ENCODE measurements around the gene PAXIP1.

Gene PAXIP1

DNA sequence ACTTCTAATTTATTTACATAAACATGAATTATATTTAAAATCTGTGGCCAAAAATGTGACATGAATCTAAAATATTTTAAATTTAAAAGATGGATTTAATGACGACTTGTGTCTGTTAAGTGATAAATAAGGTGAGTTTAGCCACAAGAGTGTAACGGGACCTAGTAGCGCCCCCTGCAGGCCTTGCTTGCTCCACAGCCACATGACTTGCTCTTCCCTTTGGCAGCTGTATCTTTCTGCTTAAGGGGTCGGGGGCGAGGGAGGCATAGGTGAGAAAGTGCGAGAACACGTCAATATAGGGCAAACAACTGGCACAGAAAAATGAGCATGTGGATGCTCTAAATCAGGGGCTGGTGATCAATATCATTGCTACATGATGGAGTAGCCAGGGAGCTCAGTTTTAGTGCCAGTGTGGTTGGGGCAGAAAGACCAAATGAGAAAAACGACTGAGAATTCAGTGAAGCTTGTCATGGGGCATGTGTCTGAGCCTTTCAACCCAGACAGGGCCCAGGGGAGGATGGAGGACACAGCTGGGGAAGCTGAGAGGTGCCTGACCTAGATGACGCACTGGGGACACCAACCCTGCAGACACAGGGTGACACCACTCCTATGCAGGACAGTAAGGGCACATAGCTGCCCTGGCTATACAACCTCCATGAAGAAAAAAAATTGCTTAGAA, 49.8 kb downstream of the PAXIP1 start:
- no peak overlapping the region for H3K4me3 ChIP-seq (ENCODE audit: low read depth, low read length)
- peaks cover 73% of the 10 kb centered on the region for H3K36me3 ChIP-seq
- H3K27ac ChIP-seq = no peak overlapping the region
- TF ChIP-seq, protein P1, sequence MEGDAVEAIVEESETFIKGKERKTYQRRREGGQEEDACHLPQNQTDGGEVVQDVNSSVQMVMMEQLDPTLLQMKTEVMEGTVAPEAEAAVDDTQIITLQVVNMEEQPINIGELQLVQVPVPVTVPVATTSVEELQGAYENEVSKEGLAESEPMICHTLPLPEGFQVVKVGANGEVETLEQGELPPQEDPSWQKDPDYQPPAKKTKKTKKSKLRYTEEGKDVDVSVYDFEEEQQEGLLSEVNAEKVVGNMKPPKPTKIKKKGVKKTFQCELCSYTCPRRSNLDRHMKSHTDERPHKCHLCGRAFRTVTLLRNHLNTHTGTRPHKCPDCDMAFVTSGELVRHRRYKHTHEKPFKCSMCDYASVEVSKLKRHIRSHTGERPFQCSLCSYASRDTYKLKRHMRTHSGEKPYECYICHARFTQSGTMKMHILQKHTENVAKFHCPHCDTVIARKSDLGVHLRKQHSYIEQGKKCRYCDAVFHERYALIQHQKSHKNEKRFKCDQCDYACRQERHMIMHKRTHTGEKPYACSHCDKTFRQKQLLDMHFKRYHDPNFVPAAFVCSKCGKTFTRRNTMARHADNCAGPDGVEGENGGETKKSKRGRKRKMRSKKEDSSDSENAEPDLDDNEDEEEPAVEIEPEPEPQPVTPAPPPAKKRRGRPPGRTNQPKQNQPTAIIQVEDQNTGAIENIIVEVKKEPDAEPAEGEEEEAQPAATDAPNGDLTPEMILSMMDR (IDR thresholded peaks at IDR 0.05; ENCODE audit: low read depth, low read length) = peak; percentile 80
- no peaks in the 10 kb centered on the region for H3K9me3 ChIP-seq (ENCODE audit: severe bottlenecking)
- H3K27me3 ChIP-seq (ENCODE audit: insufficient read depth, low read depth, severe bottlenecking) = no peaks in the 10 kb centered on the region
- DNase-seq = peak; percentile 68

DNA sequence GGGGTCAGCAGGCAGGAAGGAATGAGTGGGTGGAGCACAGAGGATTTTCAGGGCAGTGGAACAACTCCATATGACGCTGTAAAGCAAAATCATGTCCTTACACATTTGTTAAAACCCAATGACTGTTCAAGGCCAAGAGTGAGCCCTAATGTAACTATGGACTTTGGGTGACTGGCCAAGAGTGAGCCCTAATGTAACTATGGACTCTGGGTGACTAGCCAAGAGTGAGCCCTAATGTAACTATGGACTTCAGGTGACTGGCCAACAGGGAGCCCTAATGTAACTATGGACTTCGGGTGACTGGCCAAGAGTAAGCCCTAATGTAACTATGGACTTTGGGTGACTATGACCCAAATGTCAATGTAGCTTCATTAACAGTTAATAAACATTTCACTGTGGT, 52.0 kb downstream of the PAXIP1 start:
- H3K36me3 ChIP-seq = peaks cover 74% of the 10 kb centered on the region
- TF ChIP-seq, protein P1 (IDR thresholded peaks at IDR 0.05; ENCODE audit: low read depth, low read length) = no peak

DNA sequence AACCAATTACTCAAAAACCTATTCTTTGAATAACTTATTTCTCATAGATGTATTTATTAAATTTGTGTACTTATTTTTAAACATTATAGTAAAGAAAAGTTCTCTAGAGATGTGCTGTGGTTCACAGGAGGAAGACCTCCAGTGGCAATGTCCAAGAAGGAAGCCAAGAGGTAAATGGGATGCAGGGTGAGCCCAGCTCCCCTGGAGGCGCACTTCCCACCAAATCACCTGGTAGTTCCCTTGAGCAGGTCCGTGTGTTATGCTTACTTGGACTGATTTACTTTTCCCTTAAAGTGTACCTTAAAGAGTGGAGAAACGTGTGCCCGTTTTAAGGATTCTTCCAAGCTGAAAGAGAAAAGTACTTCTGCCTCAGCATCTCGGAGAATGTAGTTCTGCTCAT, 55.3 kb downstream of the PAXIP1 start:
- Histone ChIP-seq H3K27ac (no peak overlapping the region), H3K36me3 (peaks cover 68% of the 10 kb centered on the region)

More for the DNA sequence above, 52.0 kb downstream of the PAXIP1 start:
- no peak for DNase-seq
- Histone ChIP-seq H3K27me3 (ENCODE audit: insufficient read depth, low read depth, severe bottlenecking) (no peaks in the 10 kb centered on the region), H3K27ac (no peak overlapping the region), H3K9me3 (ENCODE audit: severe bottlenecking) (no peaks in the 10 kb centered on the region), H3K4me3 (ENCODE audit: low read depth, low read length) (no peak overlapping the region)

DNA sequence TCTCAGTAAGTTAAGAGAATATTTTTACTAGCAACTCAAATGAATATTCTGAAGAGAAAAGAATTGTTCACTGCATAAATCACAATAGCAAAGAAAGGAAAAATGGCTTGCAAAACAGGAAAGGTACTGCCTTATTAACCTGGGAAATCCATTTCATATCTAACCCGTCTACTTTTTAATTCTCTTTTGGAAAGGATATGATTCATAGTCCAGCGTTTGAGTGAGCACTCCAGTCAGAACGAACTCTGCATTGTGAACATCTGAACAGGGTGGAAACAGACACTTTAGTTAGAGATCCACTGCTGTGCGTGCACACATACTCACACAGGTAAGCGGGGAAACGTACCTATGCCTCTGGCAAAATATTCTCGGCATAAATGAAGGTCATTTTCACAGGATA, 56.8 kb downstream of the PAXIP1 start:
- H3K36me3 ChIP-seq = peaks cover 54% of the 10 kb centered on the region
- DNase-seq = no peak
- no peak overlapping the region for H3K27ac ChIP-seq
- H3K27me3 ChIP-seq (ENCODE audit: insufficient read depth, low read depth, severe bottlenecking) = no peaks in the 10 kb centered on the region
- H3K4me3 ChIP-seq (ENCODE audit: low read depth, low read length) = no peak overlapping the region
- no peaks in the 10 kb centered on the region for H3K9me3 ChIP-seq (ENCODE audit: severe bottlenecking)
- TF ChIP-seq, protein P1 (IDR thresholded peaks at IDR 0.05; ENCODE audit: low read depth, low read length) = no peak

More for the DNA sequence above, 55.3 kb downstream of the PAXIP1 start:
- TF ChIP-seq, protein P1 (IDR thresholded peaks at IDR 0.05; ENCODE audit: low read depth, low read length) = peak; percentile 47
- H3K9me3 ChIP-seq (ENCODE audit: severe bottlenecking) = no peaks in the 10 kb centered on the region
- no peaks in the 10 kb centered on the region for H3K27me3 ChIP-seq (ENCODE audit: insufficient read depth, low read depth, severe bottlenecking)
- DNase-seq = no peak
- no peak overlapping the region for H3K4me3 ChIP-seq (ENCODE audit: low read depth, low read length)

DNA sequence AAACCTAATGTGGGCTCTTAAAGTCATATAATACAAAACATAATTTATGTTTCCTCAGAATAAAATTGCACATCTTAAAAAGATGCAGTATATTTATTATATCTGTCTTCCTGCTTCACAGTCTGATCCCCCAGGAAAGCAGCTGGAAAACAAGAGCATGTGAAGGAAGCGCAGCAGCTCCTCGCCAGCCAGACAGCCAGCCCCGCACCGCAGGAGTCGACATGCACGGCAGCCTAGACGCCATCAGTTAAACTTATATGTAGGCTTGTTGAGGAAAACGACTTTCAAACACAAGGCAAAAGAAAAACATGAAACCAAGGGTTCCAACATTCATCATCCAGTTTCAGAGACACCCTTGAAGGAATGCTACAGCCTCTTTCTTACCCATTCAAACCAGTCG, 59.0 kb downstream of the PAXIP1 start:
- H3K27ac ChIP-seq = no peak overlapping the region
- H3K9me3 ChIP-seq (ENCODE audit: severe bottlenecking) = no peaks in the 10 kb centered on the region
- no peak overlapping the region for H3K4me3 ChIP-seq (ENCODE audit: low read depth, low read length)
- no peak for DNase-seq
- no peaks in the 10 kb centered on the region for H3K27me3 ChIP-seq (ENCODE audit: insufficient read depth, low read depth, severe bottlenecking)
- peaks cover 35% of the 10 kb centered on the region for H3K36me3 ChIP-seq
- TF ChIP-seq, protein P1 (IDR thresholded peaks at IDR 0.05; ENCODE audit: low read depth, low read length) = no peak

DNA sequence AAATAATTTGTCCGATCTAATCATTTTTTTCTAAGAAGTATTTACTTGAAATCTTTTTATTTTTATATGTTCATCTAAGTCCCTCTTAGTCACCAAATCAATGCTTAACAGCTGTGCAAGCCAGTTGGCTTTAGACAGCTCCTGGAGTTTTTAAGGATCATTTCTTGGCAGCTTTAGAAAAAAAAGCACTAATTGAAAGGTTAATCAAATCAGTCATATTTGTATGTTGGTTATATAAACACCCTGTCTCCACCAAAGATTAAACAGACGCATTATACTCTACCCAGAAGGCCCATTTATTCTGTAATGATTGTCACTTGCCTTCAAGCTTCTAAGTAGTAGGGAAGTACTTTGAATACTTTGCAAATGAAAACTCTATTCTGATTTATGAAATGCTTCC, 60.2 kb downstream of the PAXIP1 start:
- H3K36me3 ChIP-seq = peaks cover 33% of the 10 kb centered on the region
- TF ChIP-seq, protein P1 (IDR thresholded peaks at IDR 0.05; ENCODE audit: low read depth, low read length) = no peak
- H3K4me3 ChIP-seq (ENCODE audit: low read depth, low read length) = no peak overlapping the region
- no peaks in the 10 kb centered on the region for H3K9me3 ChIP-seq (ENCODE audit: severe bottlenecking)
- no peak overlapping the region for H3K27ac ChIP-seq
- DNase-seq = no peak
- H3K27me3 ChIP-seq (ENCODE audit: insufficient read depth, low read depth, severe bottlenecking) = no peaks in the 10 kb centered on the region

Data from WERI-Rb-1 (cell line).